DND-41 (cell line): ENCODE data around the gene MYO1B.

Experiments used
- CTCF ChIP-seq: IDR thresholded peaks from 2 replicates; pipeline ENCODE4 v1.5.1; 2012; ENCODE audit warnings: borderline replicate concordance, low read length, moderate library complexity, mild to moderate bottlenecking; ENCODE audit not compliant: poor library complexity, severe bottlenecking; ENCODE audit errors: extremely low read depth
- EZH2 ChIP-seq: IDR thresholded peaks from 3 replicates; pipeline ENCODE4 v1.6.1; 2012; ENCODE audit warnings: borderline replicate concordance, low read depth, mild to moderate bottlenecking, moderate library complexity, low read length, inconsistent platforms; ENCODE audit not compliant: severe bottlenecking

GRCh38 chr2:191349990-191350389 is 104.8 kb downstream of the MYO1B start:
- TF ChIP-seq CTCF: no peak
- no peak for TF ChIP-seq EZH2
